C1 segment of cervical spinal cord (tissue), 14 donors: ENCODE data around the gene CD300H.

Experiments
- DNase-seq, 14 donors: peaks; one replicate each; lab custom pipeline; 2025; lab: John Stamatoyannopoulos, UW

Gene CD300H

DNA sequence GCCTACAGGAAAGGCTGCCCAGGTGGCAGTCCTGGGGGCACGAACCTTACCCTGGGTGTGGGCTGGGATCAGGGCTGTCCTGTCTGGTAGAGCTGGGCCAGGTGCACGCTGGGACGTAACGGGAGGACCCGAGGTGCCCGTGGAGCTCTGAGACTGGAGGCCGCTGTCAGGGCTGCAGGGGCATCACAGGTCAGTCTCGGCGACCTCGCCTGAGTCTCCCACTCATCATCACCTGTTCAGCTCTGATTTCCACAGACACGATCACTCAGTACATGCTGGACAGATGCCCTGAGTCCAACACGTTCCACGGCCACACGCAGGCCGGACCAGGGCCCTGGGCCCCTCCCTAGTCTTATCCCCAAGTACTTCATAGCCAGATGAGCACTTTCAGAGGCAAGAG is 16.7 kb downstream of the CD300H start:
- DNase-seq = no peak

DNA sequence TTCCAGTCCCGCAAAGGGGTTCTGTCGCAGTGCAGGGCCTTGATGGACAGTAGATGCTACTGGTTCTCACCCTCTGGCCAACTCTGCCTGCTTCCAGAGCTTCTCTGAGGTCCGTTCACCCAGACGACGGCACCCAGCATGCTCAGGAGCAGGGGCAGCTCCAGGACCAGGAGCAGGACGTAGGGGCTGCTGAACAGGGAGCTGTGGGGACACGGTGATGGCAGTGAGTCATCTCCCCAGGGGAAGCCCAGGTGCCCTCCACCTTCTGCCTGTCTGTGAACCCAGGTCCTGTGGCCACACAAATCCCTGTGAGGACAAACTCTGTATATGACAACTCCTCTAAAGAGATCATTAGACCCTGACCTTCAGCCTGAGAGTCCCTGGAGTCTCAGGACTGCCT is 18.0 kb downstream of the CD300H start:
- DNase-seq = no peak

DNA sequence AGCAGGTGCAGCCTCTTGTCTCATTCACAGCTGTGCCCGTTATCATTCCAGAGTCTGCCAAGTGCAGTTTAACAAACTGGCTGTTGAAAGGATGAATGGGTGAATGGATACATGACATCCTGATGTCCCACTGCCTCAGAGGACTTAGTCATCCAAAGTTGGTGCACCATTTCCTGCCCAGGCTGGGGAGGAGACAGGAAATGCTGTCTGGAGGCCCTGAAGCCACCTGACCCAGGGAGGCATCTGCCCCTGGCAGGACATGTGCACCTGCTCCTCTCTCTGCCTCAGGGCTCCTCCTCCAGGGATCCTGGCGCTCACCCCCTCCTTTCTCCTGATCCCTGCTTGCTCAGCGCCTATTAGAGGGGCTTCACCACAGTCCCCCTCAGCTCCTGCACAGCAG is 19.6 kb downstream of the CD300H start:
- no peak for DNase-seq

DNA sequence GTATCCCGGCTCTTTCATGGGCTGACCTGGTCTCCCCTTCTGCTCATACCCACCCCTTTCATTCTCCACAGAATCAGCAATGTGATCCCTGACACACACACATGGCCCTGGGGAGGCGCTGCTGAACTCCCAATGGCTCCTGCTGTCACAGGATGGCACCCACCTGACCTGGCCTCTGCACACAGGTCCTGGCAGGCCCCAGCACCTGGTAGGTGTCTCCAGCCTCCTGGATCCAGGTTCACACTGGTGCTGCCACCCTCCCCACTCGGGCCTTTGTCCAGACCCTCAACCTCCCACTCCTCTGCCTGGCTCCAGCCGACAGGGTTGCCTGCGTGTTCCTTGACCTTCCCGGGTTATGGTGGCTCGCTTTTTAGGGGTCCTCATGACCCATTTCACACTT is 20.0 kb downstream of the CD300H start:
- no peak for DNase-seq

DNA sequence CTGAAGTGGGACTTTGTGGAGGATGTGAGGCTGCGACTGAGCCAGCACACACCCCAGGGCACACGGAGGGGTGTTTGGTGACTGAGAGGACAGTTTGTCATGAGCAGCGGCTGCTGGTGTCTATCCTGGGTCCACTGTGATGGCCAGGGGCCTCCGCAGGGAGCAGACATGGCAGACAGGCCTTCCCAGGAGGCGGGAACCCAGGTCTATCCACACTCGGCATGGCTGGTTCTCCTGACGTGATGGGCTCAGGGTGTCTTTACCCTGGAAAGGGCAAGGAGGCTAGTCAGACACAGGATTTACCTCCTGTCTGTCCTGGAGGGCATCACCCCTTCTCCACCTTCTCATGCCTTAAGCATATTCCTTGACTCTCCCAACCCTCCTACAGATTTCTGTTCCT is 20.7 kb downstream of the CD300H start:
- DNase-seq = no peak

DNA sequence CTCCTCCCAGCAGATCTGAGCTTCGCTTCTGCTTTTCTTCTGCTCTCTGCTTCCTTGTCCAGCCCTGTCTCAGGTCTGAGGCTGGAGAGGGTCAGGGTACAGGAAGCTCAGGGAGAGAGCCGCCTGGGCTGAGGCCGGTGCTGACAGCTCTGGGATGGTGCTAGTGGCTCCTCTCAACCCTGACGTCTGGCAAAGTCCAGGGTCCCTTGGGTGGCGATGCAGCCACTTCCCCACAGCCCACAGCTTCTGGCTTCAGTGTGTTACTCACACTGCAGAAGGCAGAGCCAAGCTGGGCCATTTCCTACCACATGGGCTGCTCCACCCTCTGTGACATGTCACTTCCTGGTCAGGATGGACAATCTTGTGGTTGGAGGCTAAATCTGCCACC is 21.5 kb downstream of the CD300H start, which contains the start of gene CD300C:
CD300C (minus strand) TSS at position 273 of the 388 bp plus-strand sequence. CDS start 333 bp downstream, outside the sequence.
- DNase-seq = peak in 6 of 14 donors; percentile 8 to 42 (median 24)

DNA sequence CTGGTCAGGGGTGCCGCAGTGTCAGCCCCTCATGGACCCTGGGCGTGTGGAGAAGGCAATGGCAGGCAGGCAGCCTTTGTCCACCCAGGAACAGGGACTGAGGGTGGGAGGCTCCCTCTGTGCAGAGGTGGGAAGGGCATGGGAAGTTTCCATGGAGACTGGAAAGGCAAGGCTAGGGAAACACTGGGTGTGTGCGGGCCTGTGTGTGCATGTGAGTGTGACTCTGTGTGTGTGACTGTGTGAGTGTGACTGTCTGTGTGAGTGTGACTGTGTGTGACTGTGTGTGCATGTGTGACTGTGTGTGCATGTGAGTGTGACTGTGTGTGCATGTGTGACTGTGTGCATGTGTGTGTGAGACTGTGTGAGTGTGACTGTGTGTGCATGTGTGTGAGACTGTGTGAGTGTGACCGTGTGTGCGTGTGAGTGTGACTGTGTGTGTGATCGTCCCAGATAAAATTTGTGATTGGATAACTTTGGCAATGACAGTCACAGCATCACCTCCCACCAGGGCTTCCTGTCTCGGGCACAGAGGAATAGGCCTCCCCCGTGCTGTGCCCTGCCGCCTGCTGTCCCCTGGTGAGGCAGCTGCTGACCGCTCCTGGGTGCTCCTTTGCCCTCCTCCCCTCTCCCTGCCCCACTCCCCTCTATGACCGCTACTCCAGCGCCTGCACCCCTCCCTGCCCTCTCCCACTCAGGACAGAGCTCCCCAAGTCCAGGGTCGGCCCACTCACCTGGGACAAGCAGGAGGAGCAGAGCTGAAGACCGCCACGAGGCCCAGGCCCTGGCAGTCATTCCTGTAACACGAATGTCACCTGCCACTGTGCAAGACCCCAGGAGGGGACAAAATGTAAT is 22.1 kb downstream of the CD300H start:
- DNase-seq = no peak

DNA sequence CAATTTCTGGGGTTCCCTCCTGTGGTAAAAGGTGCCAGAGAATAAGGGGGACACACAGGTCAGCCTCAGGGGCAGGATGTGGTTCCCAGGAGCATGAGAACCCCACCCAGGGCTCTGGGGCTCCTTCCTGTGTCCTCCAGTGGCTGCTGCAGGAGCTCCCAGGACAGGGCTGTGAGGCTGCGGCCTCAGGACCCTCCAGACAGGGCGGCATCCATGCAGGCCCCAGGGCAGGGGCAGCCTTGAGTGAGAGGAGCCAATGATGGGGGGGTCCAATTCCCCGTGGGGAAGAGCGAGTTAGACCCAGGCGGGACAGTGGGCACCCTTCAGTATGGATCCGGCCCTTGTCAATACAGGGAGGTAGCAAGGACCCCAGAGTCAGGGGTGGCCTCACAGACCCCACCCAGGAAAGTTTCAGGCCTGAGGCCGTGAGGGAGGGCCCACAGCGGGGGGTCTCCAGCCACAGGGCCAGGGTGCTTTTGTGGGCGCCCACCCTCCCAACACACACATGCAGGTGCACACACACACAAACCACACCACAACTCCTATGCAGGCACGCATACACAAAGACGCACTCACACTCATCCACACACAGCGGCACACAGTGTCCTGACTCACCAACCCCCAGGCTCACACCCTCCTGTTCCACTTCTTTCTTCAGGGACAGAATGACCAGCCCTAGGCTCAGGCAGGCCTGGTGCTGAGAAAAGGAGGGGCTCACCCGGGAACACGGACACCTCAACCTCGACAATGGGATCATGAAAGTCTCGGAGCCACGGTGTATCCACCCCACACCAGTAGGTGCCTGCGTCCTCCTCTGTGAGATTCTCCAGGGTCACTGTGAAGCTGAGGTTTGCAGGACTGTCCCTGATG is 23.2 kb downstream of the CD300H start:
- DNase-seq = no peak

DNA sequence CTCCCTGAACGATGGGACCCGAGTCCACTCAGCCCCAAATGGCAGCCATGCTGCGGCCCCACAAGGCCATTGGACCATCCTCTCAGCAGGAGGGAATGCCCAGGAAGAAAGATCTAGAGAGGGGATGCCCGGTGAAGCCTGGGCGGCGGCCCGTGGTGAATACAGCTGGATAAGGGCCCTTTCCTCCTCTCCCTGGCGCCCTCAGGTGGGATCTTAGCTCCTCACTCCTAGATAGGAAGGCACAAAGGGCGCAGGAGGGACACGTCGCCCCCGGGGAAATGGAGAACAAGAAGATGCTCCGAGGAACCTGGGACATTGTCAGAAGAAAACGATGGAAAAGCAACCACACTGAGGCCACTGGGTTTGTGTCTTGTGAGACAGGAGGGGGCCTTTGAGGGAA is 23.9 kb downstream of the CD300H start:
- DNase-seq = no peak

DNA sequence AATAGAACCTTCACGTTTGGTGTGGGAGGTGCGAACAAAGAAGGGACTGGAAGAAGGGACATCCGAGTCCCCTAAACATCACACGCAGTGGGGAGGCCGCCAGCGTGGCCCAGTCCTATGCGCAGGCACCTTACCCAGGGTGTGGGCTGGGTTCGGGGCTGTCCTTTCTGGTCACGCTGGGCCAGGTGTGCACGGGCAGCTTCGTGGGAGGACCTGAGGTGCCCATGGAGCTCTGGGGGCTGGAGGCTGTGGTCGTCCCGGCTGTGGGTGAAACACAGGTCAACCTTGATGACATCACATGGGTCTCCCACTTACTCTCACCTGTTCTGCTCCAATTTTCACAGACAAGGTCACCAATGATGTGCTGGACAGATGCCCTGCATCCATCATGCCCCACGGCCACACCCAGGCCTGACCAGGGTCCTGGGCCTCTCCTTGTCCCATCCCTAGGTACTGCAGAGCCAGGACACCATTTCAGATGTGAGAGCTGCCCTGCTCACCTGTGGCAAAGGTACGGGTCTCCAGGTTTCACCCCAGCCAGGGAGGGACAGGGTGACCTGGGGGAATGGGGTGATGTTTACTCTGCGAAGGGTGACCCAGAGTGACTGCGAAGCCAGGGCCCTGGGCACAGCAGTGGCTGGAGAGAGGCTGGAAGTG is 24.5 kb downstream of the CD300H start:
- no peak for DNase-seq

DNA sequence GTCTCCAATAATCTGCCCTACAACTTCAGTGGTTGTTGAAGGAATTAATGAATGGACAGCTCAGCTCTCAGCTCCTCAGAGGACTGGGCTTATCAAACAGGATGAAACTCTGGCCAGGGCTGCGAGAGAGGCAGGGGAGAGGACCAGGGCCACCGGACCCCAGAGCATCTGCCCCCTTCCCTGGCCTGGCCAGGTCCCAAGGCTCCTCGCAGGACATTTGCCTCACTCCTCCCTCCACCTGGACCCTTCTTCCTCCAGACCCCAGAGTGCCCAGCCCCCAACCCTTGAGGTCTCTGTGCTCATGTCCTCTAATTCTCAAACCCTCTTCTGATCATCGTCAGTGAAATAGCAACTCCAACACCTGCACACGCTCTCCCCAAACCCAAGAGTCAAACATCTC is 25.1 kb downstream of the CD300H start:
- DNase-seq = no peak

DNA sequence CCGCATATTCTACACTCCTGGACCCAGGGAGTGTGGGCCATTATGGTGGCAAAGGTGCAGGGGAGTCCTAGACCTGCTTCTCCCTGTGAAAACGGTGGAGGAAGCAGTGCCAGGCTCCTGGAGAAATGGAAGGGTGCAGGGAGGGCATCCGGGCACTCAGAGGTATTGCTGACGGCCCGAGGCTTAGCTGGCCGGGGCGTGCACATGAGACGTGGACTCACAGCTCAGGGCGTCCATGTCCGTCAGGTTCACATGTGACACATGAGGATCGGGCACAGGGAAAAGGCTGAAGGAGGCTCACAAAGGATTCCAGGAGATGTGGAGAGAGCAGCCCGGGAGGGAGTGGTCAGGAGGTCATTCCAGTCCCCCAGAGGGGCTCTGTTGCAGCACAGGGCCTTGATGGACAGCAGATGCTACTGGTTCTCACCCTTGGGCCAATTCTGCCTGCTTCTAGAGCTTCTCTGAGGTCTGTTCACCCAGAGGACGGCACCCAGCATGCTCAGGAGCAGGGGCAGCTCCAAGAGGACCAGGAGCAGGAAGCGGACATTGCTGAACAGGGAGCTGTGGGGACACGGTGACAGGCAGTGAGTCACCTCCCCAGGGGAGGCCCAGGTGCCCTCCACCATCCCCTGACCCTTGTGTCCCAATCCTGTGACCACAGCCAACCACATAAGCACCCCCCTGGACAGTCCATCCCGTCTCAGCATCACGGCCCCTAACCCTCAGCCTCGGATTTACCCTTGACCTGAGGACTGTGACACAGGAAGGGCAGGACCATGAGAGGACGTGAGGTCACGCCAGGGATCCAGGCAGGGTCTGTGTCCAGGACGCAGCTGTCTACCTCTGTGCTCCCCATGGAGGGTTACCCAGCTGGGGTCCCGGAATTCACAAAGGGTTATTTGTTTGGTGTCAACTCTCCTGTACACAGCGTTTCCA is 25.9 kb downstream of the CD300H start:
- DNase-seq = no peak

DNA sequence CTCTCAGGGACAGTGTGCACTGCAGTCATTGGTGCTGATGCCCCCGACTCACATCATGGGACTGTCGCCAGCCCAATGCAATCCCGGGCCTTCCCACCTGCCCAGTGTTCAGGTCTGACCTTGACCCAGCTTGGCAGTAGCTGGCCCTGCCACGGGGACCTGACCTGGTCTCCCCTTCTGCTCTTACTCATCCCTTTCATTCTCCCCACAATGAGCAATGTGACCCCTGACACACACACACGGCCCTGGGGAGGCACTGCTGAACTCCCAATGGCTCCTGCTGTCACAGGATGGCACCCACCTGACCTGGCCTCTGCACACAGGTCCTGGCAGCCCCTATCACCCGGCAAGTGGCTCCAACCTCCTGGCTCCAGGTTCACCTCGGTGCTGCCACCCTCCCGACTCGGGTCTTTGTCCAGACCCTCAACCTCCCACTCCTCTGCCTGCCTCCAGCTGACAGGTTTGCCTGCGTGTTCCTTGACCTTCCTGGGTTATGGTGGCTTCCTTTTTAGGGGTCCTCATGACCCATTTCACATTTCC is 28.0 kb downstream of the CD300H start:
- DNase-seq = no peak

DNA sequence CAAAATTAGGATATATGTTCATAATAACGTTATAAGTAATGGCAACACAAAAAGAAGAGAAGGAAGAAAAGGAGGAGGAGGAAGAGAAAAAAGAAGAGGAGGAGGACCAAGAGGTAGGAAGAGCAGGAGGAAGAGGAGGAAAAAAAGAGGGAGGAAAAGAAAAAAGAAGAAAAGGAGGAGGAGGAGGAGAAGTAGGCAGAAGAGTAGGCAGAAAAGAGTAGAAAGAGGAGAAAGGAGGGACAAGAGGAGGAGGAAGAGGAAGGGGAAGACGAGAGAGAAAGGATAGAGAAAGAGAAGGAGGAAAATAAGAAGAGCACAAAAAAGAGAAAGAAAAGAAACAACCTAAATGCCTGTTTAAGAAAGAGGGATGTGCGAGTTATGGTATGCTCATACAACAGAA is 30.4 kb downstream of the CD300H start:
- no peak for DNase-seq

DNA sequence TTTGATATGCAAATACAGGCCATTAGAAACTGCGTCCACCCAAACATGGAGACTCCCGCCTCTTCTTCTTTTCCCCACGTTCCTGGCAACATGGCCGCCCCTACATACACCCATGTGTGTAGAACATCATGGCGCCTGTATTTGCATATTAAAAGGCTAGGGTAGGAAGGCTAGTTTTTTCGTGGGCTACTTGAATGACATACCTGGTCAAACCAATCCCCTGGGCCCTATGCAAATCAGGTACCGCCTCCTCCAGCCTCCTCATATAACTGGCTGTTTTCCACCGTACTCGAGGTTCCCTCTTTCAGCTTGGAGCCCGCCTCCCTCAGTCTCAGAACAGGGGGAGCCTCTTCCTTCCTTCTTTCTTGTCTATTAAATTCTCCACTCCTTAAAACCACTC is 35.2 kb downstream of the CD300H start:
- DNase-seq = peak in 9 of 14 donors; percentile 12 to 77 (median 40)

DNA sequence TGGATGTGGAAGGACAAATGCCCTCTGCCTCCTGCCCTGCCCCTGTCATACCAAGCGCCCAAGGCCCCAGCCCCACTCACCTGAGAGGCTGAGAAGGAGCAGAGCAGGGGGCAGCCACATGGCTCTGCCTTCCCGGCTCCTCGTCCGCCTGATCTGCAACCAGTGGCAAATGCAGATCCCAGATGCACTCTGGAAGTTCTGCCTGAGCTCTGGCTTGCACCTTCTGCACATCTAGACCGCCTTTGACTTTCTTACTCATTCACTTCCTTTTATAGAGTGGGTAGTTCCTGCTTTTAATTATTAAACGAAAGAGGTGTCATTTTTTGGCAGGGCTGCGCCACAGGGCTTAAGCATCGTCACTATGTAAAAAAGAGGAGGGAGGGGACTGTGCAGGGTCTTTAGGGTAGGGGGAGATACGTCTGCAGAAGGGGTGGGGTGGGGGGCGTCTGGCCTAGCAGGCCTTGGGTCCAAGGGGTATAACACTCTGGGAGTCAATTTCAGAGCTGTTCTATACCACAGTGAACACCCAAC is 36.0 kb downstream of the CD300H start, which contains the start of gene CD300LB:
CD300LB (minus strand) TSS at position 245 of the 531 bp plus-strand sequence; CDS start at position 120, 125 bp downstream.
- no peak for DNase-seq

DNA sequence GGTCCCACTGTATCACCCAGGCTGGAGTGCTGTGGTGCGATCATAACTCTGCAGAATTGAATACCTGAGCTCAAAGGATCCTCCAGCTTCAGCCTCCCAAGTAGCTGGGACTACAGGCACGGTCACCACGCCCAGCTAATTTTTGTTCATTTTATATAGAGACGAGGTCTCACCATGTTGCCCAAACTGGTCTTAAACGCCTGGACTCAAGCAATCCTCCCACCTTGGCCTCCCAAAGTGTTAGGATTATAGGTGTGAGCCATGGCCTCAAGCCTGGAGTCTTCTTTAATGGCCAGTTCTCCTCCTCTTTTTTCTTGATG is 36.5 kb downstream of the CD300H start:
- DNase-seq = no peak

DNA sequence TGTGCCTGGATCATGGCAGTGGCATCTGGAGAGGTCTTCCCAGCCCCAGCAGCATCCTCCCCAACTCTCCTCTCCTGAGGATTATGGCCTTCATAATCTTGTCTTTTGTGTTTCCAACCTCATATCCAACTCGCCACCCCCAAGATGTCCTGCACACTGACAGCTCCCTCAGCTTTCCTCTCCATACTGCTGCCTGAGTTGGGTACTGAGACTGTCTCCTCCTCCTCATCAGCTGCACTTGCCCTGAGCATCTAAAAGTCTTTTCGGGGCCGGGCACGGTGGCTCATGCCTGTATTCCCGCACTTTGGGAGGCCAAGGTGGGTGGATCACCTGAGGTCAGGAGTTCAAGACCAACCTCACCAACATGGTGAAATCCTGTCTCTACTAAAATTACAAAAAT is 38.1 kb downstream of the CD300H start:
- DNase-seq = no peak

DNA sequence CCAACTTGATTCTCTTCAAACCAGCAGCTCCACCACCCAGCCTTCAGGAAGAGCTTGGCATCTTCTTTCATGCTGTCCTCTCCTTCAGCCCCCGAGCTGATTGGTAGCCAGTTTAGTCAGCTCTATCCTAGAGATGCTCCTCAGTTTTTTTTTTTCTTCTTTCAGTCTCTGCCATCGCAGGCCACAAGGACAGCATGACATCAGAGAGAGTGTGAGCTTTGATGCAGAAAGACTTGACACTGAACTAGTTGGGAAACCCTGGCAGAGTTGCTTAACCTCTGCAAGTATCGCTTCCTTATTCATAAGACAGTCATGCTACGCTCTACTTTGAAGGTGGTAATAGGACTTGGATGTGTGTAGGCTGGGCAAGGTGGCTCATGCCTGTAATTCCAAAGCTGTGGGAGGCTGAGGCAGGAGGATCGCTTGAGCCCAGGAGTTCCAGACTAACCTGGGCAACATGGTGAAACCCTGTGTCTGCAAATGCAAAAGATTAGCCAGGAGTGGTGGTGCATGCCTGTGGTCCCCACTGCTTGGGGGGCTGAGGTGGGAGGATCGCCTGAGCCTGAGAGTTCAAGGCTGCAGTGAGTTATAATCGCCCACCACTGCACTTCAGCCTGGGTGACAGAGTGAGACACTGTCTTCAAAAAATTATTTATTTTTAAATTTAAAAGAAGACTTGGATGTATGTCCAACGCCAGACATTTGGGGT is 38.7 kb downstream of the CD300H start:
- DNase-seq = peak in 1 of 14 donors; percentile 36

DNA sequence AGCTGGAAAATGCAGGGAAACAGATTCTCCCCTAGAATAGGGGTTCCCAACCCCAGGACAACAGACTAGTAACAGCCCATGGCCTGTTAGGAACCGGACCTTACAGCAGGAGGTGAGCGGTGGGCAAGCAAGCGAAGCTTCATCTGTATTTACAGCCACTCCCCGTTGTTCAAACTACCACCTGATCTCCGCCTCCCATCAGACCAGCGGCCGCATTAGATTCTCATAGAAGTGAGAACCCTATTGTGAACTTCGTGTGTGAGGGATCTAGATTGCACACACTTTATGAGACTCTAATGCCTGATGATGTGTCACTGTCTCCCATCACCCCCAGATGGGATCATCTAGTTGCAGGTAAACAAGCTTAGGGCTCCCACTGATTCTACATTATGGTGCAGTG is 39.6 kb downstream of the CD300H start:
- no peak for DNase-seq
